CD1c-positive myeloid dendritic cell (primary cell): ENCODE data around the gene ISX.

Source experiments
- DNase-seq: peaks from one replicate; pipeline ENCODE4 v3.0.0-alpha.2; 2016; ENCODE audit errors: extremely low spot score

The ISX gene

DNA sequence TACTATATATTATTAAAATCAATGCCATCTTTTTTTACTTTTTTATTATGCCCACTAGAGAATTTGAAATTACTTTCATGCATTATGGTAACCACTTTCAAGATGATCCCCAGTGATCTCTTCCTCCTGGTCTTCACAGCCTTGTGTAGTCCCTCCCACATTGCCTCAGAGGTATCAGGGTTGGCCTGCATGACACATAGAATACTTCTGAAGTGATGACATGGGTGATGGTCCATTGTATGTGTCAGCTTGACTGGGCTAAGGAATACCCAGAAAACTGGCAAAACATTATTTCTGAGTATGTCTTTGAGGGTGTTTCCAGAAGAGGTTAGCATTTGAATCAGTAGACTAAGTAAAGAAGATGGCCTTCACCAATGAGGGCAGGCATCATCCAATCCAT lies 14.2 kb upstream of the ISX start:
- DNase-seq = no peak

DNA sequence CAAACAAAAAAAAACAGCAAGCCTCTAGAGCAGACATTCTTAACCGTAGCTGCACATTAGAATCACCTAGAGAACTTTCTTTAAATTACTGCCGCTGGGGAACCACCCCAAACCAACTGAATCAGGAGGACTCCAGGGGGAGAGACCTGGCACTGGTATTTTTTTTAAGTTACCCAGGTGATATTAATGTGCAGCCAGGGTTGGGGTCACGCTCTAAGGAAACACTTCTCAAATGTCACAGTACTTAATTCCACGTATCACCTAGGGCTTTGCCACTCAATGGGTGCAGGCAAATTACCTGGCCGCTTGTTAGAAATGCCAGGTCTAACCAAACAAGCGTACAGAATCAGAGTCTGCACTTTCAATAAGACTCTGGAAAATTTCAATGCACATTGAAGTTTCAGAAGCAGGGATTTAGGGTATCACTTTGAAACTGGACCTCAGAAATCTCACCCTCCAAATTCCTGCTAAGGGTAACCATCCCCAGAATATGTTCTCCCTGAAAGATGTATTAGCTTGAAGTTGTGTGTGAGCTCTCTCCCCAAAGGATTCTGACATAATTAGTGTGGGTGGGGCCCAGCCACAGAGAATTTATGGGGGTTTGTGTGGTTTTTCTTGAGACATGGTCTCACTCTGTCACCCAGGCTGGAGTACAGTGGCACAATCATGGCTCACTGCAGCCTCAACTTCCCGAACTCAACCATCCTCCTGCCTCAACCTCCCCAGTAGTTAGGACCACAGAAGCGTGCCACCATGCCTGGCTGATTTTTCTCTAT lies 12.7 kb upstream of the ISX start:
- DNase-seq = no peak

DNA sequence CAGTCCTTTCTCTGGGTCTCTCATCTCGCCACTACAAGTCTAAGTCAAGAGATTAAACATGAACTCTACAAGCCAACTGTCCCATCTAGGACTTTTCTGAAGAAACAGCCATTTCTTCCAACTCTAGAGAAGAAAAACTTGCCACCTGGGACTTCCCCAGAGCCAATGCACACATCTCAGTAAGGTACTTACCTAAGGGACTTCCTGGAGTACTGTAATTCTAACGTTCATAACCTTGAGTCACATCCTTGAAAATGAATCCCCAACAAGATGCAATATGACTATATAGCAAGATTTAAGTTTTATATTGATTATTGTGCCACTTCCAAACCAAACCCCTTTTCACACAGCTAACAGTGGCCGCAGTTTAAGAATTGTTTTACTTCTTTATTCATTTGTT lies 11.9 kb upstream of the ISX start:
- DNase-seq = no peak

DNA sequence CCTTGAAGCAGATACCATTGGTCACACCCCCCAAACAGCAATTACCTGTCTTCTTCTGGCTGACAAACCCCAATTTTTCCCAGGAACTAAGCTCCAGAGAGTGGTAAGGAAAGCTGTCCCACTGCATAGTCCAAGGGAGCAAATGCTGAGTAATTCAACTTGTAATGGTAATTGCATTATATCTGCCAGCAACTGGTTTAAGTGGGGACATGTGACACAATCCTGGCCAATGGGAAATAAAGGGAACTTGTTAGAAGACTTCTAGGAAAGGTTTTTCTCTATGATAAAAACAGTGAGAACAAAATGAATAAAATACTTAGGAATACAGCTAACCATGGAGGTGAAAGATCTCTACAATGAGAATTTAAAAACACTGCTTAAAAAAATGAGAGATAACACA lies 9.5 kb upstream of the ISX start:
- no peak for DNase-seq

GRCh38 chr22:35057155-35057554 lies 8.8 kb upstream of the ISX start:
- no peak for DNase-seq

GRCh38 chr22:35059632-35060031 lies 6.3 kb upstream of the ISX start:
- no peak for DNase-seq

DNA sequence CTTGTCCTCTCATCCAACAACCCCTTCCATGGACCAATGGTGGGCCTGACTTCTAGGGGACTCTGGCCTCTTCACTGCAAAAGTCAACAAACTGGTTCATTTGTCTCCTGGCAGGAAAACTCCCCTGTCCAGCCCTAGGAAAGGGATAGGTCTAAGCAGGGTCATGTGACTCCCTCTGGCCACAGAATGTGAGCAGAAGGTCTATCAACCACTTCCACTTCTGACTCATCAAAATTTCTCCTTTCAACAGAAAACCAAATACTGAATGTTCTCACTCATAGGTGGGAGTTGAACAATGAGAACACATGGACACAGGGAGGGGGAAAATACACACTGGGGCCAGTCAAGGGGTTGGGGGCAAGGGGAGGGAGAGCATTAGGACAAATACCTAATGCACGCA lies 1.3 kb upstream of the ISX start:
- no peak for DNase-seq

DNA sequence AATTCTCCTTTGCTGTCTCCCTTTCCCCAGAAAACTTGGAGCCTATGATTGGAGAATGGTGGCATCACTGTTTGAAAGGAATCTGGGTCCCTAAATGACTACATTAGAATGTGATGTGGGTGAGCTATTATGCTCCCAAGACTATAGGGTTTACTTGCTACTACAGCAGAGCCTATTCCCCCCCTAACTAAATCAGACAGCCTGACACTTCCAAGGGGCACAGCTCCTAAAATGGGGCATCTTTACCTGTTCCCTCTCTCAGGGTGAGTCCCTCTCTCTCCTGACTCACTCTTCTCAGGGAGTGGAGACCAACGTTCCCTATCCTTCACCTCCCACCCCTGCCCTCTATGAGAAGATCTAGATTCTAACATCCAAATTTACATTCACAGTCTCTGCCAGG lies 775 bp upstream of the ISX start:
- no peak for DNase-seq

GRCh38 chr22:35066768-35067167 lies 810 bp downstream of the ISX start:
- no peak for DNase-seq

GRCh38 chr22:35069541-35069940 lies 3.6 kb downstream of the ISX start:
- no peak for DNase-seq

DNA sequence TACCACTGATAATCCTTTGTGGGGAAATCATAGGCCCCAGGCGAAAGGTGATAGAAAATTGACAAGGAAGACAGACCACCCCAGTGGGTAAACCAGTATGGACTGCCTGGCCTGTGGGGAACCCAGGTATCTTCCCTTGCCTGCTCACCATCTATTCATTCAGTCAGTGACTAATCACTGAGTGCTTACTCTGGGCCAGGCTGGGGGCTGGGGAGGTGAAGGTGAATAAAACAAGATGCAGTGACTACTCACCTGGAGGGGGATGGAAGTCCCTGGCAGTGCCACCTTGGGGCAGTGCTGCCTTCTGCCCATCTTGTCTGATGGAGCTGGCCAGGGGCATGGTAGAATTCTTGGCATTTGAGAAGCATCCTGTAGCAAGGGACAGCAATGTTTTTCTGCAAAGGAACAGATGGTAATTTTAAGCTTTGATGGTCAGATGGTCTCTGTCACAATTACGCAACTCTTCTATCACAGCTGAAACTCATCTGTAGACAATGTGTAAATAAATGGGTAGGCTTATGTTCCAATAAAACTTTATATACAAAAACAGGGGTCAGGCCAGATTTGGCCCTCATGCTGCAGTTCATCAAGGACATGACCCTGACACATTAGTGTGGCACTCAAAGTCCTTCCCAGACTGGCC lies 4.6 kb downstream of the ISX start:
- no peak for DNase-seq

DNA sequence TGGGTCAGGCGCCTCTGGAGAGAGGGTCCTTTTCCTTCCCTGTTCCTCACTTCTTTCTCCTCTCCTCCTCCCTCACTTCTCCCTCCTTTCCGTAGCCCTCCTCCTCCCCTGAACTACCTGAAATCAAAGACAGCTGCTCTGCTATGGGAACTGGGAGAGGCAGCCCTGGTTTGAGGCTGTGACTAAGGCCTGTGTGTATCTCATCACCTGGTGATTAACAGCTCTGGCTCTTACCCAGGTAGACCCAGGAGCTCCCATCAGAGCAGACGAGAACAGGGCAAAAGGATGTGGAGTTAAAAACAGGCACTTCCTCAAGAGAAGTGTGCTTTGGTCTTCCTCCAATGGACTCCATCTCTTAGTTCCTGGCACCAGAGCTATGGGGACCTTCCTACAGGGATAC lies 5.8 kb downstream of the ISX start:
- no peak for DNase-seq

DNA sequence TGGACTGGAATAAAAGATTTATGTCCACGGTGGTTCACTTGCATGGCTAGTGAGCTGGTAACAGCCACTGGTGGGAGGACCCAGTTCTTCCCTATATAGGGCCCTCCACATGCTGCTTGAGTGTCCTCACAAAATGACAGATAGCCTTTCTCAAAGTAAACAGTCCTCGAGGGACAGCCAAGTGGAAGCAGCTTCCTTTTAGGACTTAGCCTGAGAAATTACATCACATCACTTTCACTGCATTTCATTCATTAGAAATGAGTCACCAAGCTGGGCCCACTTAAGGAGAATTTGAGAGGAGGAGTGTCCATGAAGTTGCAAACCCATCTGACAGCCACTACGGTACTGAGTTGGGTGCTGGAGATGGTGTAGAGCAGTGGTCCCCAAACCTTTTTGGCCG lies 7.0 kb downstream of the ISX start:
- DNase-seq = no peak

GRCh38 chr22:35074583-35074982 lies 8.6 kb downstream of the ISX start:
- no peak for DNase-seq

DNA sequence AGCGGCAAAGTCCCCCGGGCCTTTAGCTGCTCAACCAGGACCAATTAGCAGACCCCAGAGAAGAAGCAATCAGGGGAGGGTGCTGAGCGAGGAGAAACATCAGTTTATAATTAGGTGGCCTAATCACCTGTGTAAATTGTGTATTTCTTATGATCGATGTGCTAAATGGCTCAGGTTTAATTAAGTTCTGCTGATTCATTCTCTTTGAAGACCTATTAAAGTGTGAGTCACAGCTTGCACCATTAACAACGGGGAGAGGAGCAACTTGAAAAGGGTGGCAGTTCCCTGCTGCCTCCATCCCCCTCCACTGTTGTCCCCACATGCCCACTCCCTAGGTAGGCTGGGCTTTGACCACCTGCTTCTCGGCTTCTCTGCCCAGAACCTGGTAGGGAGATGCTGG lies 10.7 kb downstream of the ISX start:
- DNase-seq = no peak

DNA sequence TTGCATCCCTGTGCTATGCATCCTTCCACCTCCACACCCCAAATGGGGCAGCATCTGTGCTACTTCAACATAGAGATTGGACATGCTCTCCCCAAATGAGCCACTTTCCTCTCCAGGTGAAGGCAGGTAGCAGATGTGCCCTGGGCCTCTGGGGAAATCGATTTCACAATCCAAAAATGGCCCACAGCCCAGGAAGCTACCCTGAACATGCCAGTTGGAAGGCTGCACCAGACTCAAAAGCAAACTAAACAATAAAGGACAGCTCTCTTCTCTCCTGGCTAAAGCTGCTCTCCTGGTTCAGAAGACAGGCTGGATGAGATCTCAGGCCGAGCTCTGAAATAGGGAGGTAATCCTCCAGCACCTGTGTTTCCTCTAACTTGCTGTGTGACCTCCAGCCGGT lies 19.7 kb downstream of the ISX start:
- no peak for DNase-seq

DNA sequence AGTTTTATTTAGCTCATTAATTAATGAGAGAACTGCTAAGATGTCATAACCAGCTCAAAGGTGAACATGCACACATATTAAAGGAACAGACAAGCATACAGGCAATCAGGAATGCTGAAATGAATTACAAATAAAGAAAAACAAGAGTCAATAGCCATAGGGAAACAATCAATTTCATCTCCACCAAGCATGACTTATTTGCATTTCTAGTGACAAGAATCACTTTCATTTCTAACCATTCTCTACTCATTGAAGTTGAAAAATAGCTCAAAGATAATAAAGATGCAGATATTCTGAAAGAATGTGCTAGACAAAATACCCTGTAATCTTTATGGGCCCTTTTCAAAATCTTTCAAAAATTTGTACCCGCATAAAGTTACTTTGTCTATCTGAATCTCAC lies 23.2 kb downstream of the ISX start:
- no peak for DNase-seq

- no peak for DNase-seq
Observed at GRCh38 chr22:35092406-35092805, 26.4 kb downstream of the ISX start.

DNA sequence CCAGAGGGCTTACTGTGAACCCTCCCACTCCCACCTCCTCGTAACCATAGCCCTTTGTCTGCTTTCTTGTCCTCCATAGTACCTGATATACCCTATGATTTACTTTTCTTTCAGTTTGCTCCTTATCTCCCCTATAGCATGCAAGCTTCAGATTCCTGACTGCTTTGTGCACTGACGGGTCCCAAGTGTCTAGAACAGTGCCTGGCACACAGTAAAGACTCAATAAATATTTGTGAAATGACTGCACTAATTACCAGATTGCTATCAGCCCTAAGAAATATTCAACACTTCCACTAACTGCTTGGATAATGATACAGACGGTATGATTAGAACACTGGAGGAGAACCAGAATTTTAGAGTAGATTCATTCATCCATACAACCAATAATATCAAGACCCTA lies 33.0 kb downstream of the ISX start:
- DNase-seq = no peak

DNA sequence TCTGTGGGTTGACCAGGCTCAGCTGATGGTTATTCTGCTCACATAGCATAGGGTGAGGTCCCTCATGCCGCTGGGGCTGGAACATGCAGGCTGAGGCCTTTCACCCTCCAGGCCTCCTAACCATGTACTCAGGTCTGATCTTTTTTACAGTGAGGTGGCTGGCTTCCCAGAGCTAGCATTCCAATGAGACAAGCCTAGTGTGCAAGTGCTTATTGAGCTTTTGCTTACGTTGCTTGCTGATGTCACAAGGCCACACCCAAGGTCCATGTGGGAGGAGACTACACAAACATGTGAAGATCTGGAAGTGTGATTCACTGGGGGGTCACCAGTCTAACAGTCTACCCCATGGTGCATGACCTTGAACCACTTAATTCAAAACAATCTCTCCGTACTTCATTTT lies 33.9 kb downstream of the ISX start:
- no peak for DNase-seq

DNA sequence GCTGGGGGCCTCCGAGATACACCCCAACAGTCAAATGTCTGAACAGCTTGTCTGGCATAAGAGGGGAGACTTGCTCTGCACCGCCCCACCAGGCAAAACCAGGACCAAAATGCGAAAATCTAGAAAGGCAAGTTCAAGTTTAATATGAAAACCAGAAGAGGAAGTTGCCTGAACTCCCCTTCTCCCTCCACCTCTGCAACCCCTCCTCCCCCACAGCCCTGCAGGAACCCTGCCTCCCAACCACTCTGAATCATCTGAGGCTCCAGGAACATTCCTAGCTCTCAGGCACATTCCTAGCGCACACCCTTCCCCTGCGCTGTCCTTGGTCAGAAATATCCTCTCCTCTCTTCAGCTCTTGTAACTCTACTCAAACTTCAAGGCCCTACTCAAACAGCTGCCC lies 36.7 kb downstream of the ISX start:
- no peak for DNase-seq

GRCh38 chr22:35103761-35104160 lies 37.8 kb downstream of the ISX start:
- DNase-seq = no peak

GRCh38 chr22:35104491-35104890 lies 38.5 kb downstream of the ISX start:
- DNase-seq = no peak

DNA sequence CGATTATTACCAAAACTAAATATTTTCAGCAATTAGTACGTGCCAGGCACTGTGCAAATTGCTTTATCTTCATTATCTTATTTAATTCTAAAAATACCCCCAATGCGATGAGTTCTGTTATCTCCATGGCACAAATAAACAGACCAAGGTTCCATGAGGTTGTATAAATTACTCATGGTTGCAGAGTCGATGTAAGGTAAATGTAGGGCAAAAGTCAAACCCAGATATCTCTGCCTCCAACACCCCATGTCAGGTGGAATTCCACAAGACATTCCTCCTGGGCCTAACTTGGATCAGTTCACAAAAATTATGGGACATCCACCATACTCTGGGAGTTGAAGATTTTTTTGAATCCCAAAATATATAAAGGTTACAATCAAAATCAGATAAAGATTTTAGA lies 43.7 kb downstream of the ISX start:
- DNase-seq = no peak
